ENCODE measurements around the gene COMMD2.

The COMMD2 gene

GRCh38 chr3:149763565-149764195 lies 11.4 kb upstream of the COMMD2 start:
- no peak overlapping the region for H3K4me3 ChIP-seq (ENCODE audit: low read depth, low read length)
- TF ChIP-seq CTCF (IDR thresholded peaks at IDR 0.05; ENCODE audit: low read depth, low read length): no peak

GRCh38 chr3:149753717-149754116 lies 1.4 kb upstream of the COMMD2 start:
- no peak overlapping the region for H3K4me3 ChIP-seq (ENCODE audit: low read depth, low read length)
- no peak for TF ChIP-seq CTCF (IDR thresholded peaks at IDR 0.05; ENCODE audit: low read depth, low read length)

GRCh38 chr3:149752788-149753136 lies 473 bp upstream of the COMMD2 start:
- peak overlapping the region; percentile 78 for H3K4me3 ChIP-seq (ENCODE audit: low read depth, low read length)
- TF ChIP-seq CTCF (IDR thresholded peaks at IDR 0.05; ENCODE audit: low read depth, low read length): no peak

GRCh38 chr3:149751551-149751950 lies 738 bp downstream of the COMMD2 start:
- H3K4me3 ChIP-seq (ENCODE audit: low read depth, low read length): peak overlapping the region; percentile 78
- TF ChIP-seq CTCF (IDR thresholded peaks at IDR 0.05; ENCODE audit: low read depth, low read length): no peak

- H3K4me3 ChIP-seq (ENCODE audit: low read depth, low read length): no peak overlapping the region
- no peak for TF ChIP-seq CTCF (IDR thresholded peaks at IDR 0.05; ENCODE audit: low read depth, low read length)
Measured at GRCh38 chr3:149744606-149745005, 7.7 kb downstream of the COMMD2 start.

- no peak for TF ChIP-seq CTCF (IDR thresholded peaks at IDR 0.05; ENCODE audit: low read depth, low read length)
- no peak overlapping the region for H3K4me3 ChIP-seq (ENCODE audit: low read depth, low read length)
Measured at GRCh38 chr3:149744151-149744550, 8.1 kb downstream of the COMMD2 start.

- no peak for TF ChIP-seq CTCF (IDR thresholded peaks at IDR 0.05; ENCODE audit: low read depth, low read length)
Measured at GRCh38 chr3:149739396-149739795, 12.9 kb downstream of the COMMD2 start.

More at GRCh38 chr3:149739396-149739795, 12.9 kb downstream of the COMMD2 start:
- no peak overlapping the region for H3K4me3 ChIP-seq (ENCODE audit: low read depth, low read length)

All from WI38 (cell line).